ENCODE results near the gene VAV1. TPM values are rescaled to one million over a fixed set of nuclear protein-coding genes. Genes with fewer than 3 reads are reported as not detected.
A peak's percentile ranks its signal among the peaks of the same experiment; 100 is the strongest.

VAV1 gene
- total and polyA plus RNA-seq, 2 of the 8 experiments (the other 6 are each of a cell fraction or from before 2014, with no cell fraction given) = 0.21 to 0.22 TPM

GRCh38 chr19:6725513-6726231 lies 46.8 kb upstream of the VAV1 start:
- Histone ChIP-seq H3K9ac (replicated peaks in 1 of 4; ENCODE audit: extremely low read depth in 1 of 4, low read depth in 3 of 4, low read length in 3 of 4) (no peak overlapping the region), H4K91ac (replicated peaks; ENCODE audit: insufficient read length, low read length) (no peak overlapping the region), H3K9me3 (ENCODE audit: insufficient read depth in 2 of 2, low read depth in 1 of 2, low read length in 1 of 2) (no peaks in the 10 kb centered on the region), H3K79me1 (ENCODE audit: low read depth, low read length) (no peaks in the 10 kb centered on the region), H3K36me3 (ENCODE audit: control insufficient read depth in 2 of 4, insufficient read depth in 4 of 4, low read length in 3 of 4) (no peaks in the 10 kb centered on the region), H3K4me2 (ENCODE audit: insufficient read depth in 1 of 2, low read depth in 2 of 2, low read length in 2 of 2) (no peak overlapping the region), H2BK5ac (ENCODE audit: low read depth, low read length) (no peak overlapping the region), H3K4me3 (ENCODE audit: extremely low read depth in 1 of 4, insufficient read depth in 2 of 4, low read depth in 3 of 4, low read length in 4 of 4) (no peak overlapping the region), H3K23me2 (ENCODE audit: low read depth, low read length) (no peaks in the 10 kb centered on the region), H3K4ac (replicated peaks; ENCODE audit: insufficient read length, low read depth, low read length) (no peak overlapping the region), H4K5ac (ENCODE audit: insufficient read length, low read depth, low read length) (no peak overlapping the region), H2AFZ (ENCODE audit: low read length) (0 out of 2 replicates have a peak overlapping the region, but pooled peaks have one; percentile 62), H3K27me3 (replicated peaks in 1 of 4; ENCODE audit: control insufficient read depth in 3 of 4, extremely low read depth in 1 of 4, insufficient read depth in 3 of 4, low read length in 3 of 4) (no peaks in the 10 kb centered on the region), H2BK12ac (ENCODE audit: low read depth, low read length) (no peak overlapping the region), H3K4me1 (replicated peaks in 1 of 4; ENCODE audit: control insufficient read depth in 3 of 4, insufficient read depth in 4 of 4, low read length in 3 of 4) (peaks cover 0 to 11% (median 8%) of the 10 kb centered on the region in 4 experiments; a peak in 5 of 7 replicates), H4K20me1 (replicated peaks in 1 of 2; ENCODE audit: control insufficient read depth in 1 of 2, insufficient read depth in 2 of 2, low read length in 2 of 2) (no peaks in the 10 kb centered on the region), H2BK120ac (replicated peaks; ENCODE audit: low read depth, low read length) (no peak overlapping the region), H3K56ac (replicated peaks; ENCODE audit: insufficient read length, low read depth, low read length) (no peak overlapping the region), H2AK5ac (ENCODE audit: low read depth, low read length) (no peak overlapping the region), H3K18ac (ENCODE audit: extremely low read depth, low read length) (no peak overlapping the region), H3K27ac (ENCODE audit: low read depth, low read length) (no peak overlapping the region), H4K8ac (ENCODE audit: extremely low read depth, insufficient read depth, low read length) (no peak overlapping the region), H2BK15ac (ENCODE audit: low read length) (no peak overlapping the region), H3K14ac (ENCODE audit: insufficient read length) (no peak overlapping the region), H3K79me2 (ENCODE audit: control insufficient read depth in 1 of 2, insufficient read depth in 2 of 2, low read length in 2 of 2) (no peaks in the 10 kb centered on the region), H3K23ac (ENCODE audit: insufficient read length) (no peak overlapping the region), H2BK20ac (ENCODE audit: low read length) (no peak overlapping the region)
- WGBS, 2 experiments (ENCODE audit: extremely low coverage in 1 of 2, insufficient coverage in 1 of 2, insufficient read length in 1 of 2, insufficient replicate concordance in 2 of 2, low coverage in 1 of 2, low lambda C conversion rate in 2 of 2, missing lambda C conversion rate in 1 of 2) = 84% methylated on average over 13 of the region's 16 CpGs; no CpG with 5 or more reads in 1 of the 2 experiments
- CTCF ChIA-PET (ENCODE audit: partially characterized antibody) = interaction anchor here (0.5 to 7.2 kb wide), 5 partner anchors 8 to 249 kb away, joined by 3 to 31 read pairs (median 5); partner anchors contain the start of gene GPR108
- DNase-seq (ENCODE audit: low read depth in 1 of 2, low spot score in 2 of 2) (no peak), FAIRE-seq (no peak)
- POLR2A ChIA-PET (ENCODE audit: partially characterized antibody) = interaction anchor here (0.7 to 3.6 kb wide), 5 partner anchors 8 to 195 kb away, joined by 3 to 14 read pairs (median 3); partner anchors contain the start of genes GPR108 and TNFSF9
- TF ChIP-seq RXRA (IDR thresholded peaks at IDR 0.05; ENCODE audit: insufficient read depth, low read depth, low read length) (no peak), CHD2 (IDR thresholded peaks at IDR 0.05; ENCODE audit: low read length) (no peak), SUZ12 (IDR thresholded peaks at IDR 0.05; ENCODE audit: low read length) (no peak), ASH2L (IDR thresholded peaks at IDR 0.05; ENCODE audit: low read length) (no peak), CTCF (IDR thresholded peaks at IDR 0.05; ENCODE audit: control extremely low read depth in 1 of 3, insufficient read depth in 1 of 3, low read depth in 1 of 3, low read length in 3 of 3) (no peak), RFX5 (IDR thresholded peaks at IDR 0.05; ENCODE audit: borderline replicate concordance, low read depth, low read length) (no peak), GTF2F1 (IDR thresholded peaks at IDR 0.05; ENCODE audit: borderline replicate concordance, low read depth, low read length) (no peak)
- TF ChIP-seq, protein P1, sequence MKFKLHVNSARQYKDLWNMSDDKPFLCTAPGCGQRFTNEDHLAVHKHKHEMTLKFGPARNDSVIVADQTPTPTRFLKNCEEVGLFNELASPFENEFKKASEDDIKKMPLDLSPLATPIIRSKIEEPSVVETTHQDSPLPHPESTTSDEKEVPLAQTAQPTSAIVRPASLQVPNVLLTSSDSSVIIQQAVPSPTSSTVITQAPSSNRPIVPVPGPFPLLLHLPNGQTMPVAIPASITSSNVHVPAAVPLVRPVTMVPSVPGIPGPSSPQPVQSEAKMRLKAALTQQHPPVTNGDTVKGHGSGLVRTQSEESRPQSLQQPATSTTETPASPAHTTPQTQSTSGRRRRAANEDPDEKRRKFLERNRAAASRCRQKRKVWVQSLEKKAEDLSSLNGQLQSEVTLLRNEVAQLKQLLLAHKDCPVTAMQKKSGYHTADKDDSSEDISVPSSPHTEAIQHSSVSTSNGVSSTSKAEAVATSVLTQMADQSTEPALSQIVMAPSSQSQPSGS (IDR thresholded peaks at IDR 0.05; ENCODE audit: low read length) = no peak

Data from H1 (cell line).